Ramos (cell line): ENCODE data around the gene GORASP2.

ENCODE experiments used
- in situ Hi-C: fragments of 300-500 bp; cut with MboI; formaldehyde crosslinking; loops from one replicate; pipeline ENCODE4 v1.14.3; 2022; ENCODE audit warnings: low sequenced_read_pairs; ENCODE audit not compliant: unreplicated experiment

The GORASP2 gene

DNA sequence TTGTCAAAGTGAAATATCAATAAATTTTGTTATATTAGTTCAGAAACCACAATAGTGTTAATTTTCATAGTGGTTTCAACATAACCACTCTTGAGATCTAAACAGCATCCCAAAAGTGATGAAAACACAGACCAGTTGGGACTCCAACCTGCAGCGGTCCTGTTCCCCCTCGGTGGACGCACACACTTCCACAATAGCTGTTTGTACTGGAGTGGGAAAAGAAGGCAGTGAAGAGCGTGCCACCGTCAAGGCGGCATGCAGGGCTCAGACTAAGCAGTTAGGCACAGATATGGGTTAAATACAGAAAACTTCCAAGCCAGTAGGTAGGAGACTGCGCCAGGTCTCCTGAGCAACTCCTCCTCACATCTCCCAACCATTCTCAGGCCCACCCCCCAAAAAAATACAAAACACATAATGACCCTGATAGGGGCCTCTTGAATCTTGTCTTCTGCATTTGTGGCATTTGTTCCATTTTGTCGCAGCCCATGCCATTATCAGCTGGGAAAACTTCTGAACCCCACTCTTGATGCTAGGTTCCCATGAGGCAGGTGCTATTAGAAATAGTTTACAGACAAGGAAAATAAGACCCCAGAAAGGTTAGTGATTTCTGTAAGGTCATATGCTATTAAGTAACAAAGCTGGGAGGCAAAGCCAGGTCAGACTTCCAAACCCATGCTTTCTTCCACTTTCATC lies 57.7 kb downstream of the GORASP2 start:
- in situ Hi-C loops = no loop called here

GRCh38 chr2:170991398-170992182 lies 62.5 kb downstream of the GORASP2 start:
- in situ Hi-C loops = no loop called here

- in situ Hi-C loops = no loop called here
Measured at GRCh38 chr2:170996316-170996715, 67.3 kb downstream of the GORASP2 start.

GRCh38 chr2:170997893-170998597 lies 69.0 kb downstream of the GORASP2 start:
- in situ Hi-C loops = no loop called here

DNA sequence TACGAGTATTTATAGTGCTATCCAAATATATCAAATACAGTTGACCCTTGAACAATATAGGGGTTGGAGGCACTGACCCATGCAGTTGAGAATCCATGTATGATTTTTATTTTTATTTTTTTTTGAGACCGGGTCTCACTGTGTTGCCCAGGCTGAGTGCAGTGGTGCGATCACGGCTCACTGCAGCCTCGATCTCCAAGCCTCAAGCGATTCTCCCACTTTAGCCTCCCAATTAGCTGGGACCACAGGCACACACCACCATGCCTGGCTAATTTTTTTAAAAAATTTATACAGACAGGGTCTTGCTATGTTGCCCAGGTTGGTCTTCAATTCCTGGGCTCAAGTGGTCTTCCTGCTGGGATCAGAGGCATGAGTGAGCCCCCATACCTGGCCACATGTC lies 70.6 kb downstream of the GORASP2 start:
- in situ Hi-C loops = no loop called here

DNA sequence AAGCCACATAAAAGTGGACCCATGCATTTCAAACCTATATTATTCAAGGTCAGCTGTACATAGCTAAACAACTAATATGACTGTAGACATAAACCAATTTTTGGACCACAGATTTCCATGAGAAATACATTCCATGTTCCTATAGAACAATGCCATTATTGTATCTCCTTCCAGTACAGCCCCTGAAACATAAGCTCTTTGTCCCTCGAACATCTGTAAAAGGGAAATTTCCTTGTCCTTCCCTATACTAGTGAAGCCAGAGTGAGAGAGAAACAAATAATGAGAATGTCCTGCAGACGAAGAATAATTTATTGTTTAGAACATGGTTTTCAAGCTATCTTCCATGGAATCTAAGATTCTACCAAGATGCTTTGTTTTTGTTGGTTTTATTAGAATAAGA lies 75.3 kb downstream of the GORASP2 start:
- in situ Hi-C loops = no loop called here

GRCh38 chr2:171004833-171005232 lies 75.8 kb downstream of the GORASP2 start:
- in situ Hi-C loops = no loop called here

- in situ Hi-C loops = no loop called here
Measured at GRCh38 chr2:171008550-171009205, 79.6 kb downstream of the GORASP2 start.

DNA sequence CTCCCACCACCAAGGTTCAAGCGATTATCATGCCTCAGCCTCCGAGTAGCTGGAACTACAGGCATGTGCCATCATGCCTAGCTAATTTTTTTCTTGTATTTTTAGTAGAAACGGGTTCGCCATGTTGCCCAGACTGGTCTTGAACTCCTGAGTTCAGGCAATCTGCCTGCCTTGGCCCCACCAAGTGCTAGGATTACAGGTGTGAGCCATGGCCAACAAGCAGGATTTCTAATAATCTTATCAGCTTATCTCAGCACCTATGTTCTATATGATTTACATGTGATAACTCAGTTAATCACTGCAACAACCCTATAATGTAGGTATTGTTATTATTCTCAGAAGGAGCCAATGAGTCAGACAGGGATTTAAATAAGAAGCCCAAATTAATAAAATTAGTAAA lies 80.3 kb downstream of the GORASP2 start:
- in situ Hi-C loops = no loop called here

DNA sequence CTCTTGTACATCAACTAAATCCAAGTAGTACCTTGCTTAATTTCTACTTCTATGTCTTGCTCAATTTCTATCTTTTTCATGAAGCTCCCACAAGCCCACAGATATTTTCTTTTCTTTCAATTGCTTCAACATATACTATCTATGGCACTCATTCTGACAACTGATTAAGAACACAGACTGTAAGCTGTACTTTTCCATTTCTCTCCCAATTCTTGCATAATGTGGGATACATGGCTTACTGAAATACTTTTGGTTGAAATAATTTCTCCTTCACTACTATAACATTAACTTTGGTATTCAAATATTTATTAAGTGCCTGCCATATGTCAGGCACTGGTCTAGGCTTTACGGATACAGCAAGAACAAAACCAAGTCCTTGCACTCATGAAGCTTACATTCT lies 84.8 kb downstream of the GORASP2 start:
- in situ Hi-C loops = no loop called here

- in situ Hi-C loops = no loop called here
Measured at GRCh38 chr2:171016125-171016524, 87.1 kb downstream of the GORASP2 start.
